ENCODE results near the gene PCNT. TPM values are rescaled to one million over a fixed set of nuclear protein-coding genes. Genes with fewer than 3 reads are reported as not detected.

The PCNT gene
- total RNA-seq, 1 experiment from 2014 or later: 41.0 TPM

GRCh38 chr21:46366561-46366960, 42.6 kb downstream of the PCNT start:
- Mint-ChIP-seq H3K36me3 (peaks cover 58% of the 10 kb centered on the region), H3K27ac (no peak overlapping the region; the same call in 1 of the 2 replicates), H3K27me3 (ENCODE audit: low read depth) (no peaks in the 10 kb centered on the region; the same call in 1 of the 2 replicates), H3K4me3 (no peak overlapping the region), H3K4me1 (no peaks in the 10 kb centered on the region), H3K9me3 (peaks cover under 1% of the 10 kb centered on the region)
- CTCF ChIA-PET: no interaction called here
- no peak for ATAC-seq
- DNase-seq (ENCODE audit: low spot score): no peak
- TF ChIP-seq JUN (CRISPR knock-in tag; IDR thresholded peaks at IDR 0.05): no peak
- TF ChIP-seq NR2C2 (CRISPR knock-in tag; IDR thresholded peaks at IDR 0.05): no peak
- no peak for TF ChIP-seq ZNF532 (CRISPR knock-in tag; IDR thresholded peaks at IDR 0.05; ENCODE audit: borderline replicate concordance)
- TF ChIP-seq AR (CRISPR knock-in tag; IDR thresholded peaks at IDR 0.05): no peak
- TF ChIP-seq ZMAT4 (CRISPR knock-in tag; IDR thresholded peaks at IDR 0.05): no peak
- no peak for TF ChIP-seq GABPB1 (CRISPR knock-in tag; IDR thresholded peaks at IDR 0.05)
- TF ChIP-seq EMX1 (CRISPR knock-in tag; IDR thresholded peaks at IDR 0.05): no peak
- no peak for TF ChIP-seq ZNF281 (CRISPR knock-in tag; IDR thresholded peaks at IDR 0.05)
- no peak for TF ChIP-seq ATF6 (CRISPR knock-in tag; IDR thresholded peaks at IDR 0.05)
- TF ChIP-seq PRRX2 (CRISPR knock-in tag; IDR thresholded peaks at IDR 0.05): no peak
- no peak for TF ChIP-seq ZSCAN18 (CRISPR knock-in tag; IDR thresholded peaks at IDR 0.05)
- no peak for TF ChIP-seq CDX4 (CRISPR knock-in tag; IDR thresholded peaks at IDR 0.05; ENCODE audit: borderline replicate concordance)
- no peak for TF ChIP-seq SP1 (CRISPR knock-in tag; conservative IDR thresholded peaks at IDR 0.05)
- TF ChIP-seq MXD4 (CRISPR knock-in tag; IDR thresholded peaks at IDR 0.05; ENCODE audit: borderline replicate concordance): no peak
- no peak for TF ChIP-seq ZNF138 (CRISPR knock-in tag; conservative IDR thresholded peaks at IDR 0.05)
- TF ChIP-seq ATF1 (CRISPR knock-in tag; IDR thresholded peaks at IDR 0.05): no peak
- POLR2A ChIA-PET: no interaction called here
